Type B pancreatic cell (in vitro differentiated cells): ENCODE results near the gene RAPGEF5. TPM values are rescaled to one million over a fixed set of nuclear protein-coding genes. Genes with fewer than 3 reads are reported as not detected.

Experiments
- DNase-seq: peaks from one replicate; pipeline ENCODE4 v3.0.0; 2021; ENCODE audit warnings: mixed read lengths; ENCODE audit not compliant: unreplicated experiment; ENCODE audit errors: extremely low spot score
- H3K27ac Mint-ChIP-seq: 2 replicates; pipeline ENCODE4 v1.8.0; 2021; ENCODE audit warnings: mild to moderate bottlenecking, mixed read lengths
- H3K27me3 Mint-ChIP-seq: 2 replicates; pipeline ENCODE4 v1.8.0; 2021; ENCODE audit warnings: mixed read lengths
- H3K36me3 Mint-ChIP-seq: 2 replicates; pipeline ENCODE4 v1.8.0; 2021; ENCODE audit warnings: mixed read lengths
- H3K4me1 Mint-ChIP-seq: one replicate; pipeline ENCODE4 v1.8.0; 2021; ENCODE audit warnings: mixed read lengths; ENCODE audit not compliant: unreplicated experiment
- H3K4me3 Mint-ChIP-seq: 2 replicates; pipeline ENCODE4 v1.8.0; 2021; ENCODE audit warnings: mild to moderate bottlenecking, mixed read lengths
- H3K9me3 Mint-ChIP-seq: 2 replicates; pipeline ENCODE4 v1.8.0; 2021; ENCODE audit warnings: mixed read lengths
- total RNA-seq: library from RNA; stranded (reverse); gene quantifications from 2 replicates; pipeline ENCODE4 v1.2.1, GENCODE V29; 2021; ENCODE audit warnings: low replicate concordance
- TF ChIP-seq, protein P1 (sequence below): fragments of 200-600 bp; sonication (generic); conservative IDR thresholded peaks from 2 replicates; pipeline ENCODE4 v1.5.0; 2021; ENCODE audit warnings: antibody characterized with exemption, mild to moderate bottlenecking

RAPGEF5 gene
- total RNA-seq, 1 donor from 2014 or later = 13.3 TPM

- no peaks in the 10 kb centered on the region for H3K9me3 Mint-ChIP-seq
- H3K4me3 Mint-ChIP-seq = no peak overlapping the region
- TF ChIP-seq, protein P1, sequence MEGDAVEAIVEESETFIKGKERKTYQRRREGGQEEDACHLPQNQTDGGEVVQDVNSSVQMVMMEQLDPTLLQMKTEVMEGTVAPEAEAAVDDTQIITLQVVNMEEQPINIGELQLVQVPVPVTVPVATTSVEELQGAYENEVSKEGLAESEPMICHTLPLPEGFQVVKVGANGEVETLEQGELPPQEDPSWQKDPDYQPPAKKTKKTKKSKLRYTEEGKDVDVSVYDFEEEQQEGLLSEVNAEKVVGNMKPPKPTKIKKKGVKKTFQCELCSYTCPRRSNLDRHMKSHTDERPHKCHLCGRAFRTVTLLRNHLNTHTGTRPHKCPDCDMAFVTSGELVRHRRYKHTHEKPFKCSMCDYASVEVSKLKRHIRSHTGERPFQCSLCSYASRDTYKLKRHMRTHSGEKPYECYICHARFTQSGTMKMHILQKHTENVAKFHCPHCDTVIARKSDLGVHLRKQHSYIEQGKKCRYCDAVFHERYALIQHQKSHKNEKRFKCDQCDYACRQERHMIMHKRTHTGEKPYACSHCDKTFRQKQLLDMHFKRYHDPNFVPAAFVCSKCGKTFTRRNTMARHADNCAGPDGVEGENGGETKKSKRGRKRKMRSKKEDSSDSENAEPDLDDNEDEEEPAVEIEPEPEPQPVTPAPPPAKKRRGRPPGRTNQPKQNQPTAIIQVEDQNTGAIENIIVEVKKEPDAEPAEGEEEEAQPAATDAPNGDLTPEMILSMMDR = no peak
- no peak for DNase-seq
- no peaks in the 10 kb centered on the region for H3K36me3 Mint-ChIP-seq
- H3K4me1 Mint-ChIP-seq = peaks cover 5% of the 10 kb centered on the region
- H3K27me3 Mint-ChIP-seq = no peaks in the 10 kb centered on the region
- no peak overlapping the region for H3K27ac Mint-ChIP-seq
Measured at GRCh38 chr7:22323714-22324113, 33.2 kb downstream of the RAPGEF5 start.

DNA sequence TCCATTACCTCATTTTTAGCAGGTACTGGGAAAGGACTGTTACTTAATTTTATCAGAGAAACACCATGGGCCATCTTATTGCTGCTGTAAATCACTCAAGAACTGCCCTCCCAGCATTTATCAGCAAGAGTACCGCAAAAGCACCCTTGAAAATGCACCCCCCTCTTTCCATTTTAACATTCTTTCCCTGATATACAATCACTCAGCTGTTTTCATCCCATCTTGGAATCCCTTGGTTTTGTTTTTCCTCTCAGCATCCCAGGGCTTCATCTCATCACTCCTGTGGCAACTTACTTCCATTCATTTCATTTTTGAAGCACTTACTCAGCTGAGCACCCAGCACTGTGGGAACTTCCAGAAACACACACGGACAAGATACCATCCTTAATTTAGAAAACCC lies 36.5 kb downstream of the RAPGEF5 start:
- TF ChIP-seq, protein P1 = no peak
- no peak for DNase-seq
- H3K4me1 Mint-ChIP-seq = peaks cover 5% of the 10 kb centered on the region
- H3K4me3 Mint-ChIP-seq = no peak overlapping the region
- H3K36me3 Mint-ChIP-seq = no peaks in the 10 kb centered on the region
- no peaks in the 10 kb centered on the region for H3K27me3 Mint-ChIP-seq
- no peak overlapping the region for H3K27ac Mint-ChIP-seq
- no peaks in the 10 kb centered on the region for H3K9me3 Mint-ChIP-seq

DNA sequence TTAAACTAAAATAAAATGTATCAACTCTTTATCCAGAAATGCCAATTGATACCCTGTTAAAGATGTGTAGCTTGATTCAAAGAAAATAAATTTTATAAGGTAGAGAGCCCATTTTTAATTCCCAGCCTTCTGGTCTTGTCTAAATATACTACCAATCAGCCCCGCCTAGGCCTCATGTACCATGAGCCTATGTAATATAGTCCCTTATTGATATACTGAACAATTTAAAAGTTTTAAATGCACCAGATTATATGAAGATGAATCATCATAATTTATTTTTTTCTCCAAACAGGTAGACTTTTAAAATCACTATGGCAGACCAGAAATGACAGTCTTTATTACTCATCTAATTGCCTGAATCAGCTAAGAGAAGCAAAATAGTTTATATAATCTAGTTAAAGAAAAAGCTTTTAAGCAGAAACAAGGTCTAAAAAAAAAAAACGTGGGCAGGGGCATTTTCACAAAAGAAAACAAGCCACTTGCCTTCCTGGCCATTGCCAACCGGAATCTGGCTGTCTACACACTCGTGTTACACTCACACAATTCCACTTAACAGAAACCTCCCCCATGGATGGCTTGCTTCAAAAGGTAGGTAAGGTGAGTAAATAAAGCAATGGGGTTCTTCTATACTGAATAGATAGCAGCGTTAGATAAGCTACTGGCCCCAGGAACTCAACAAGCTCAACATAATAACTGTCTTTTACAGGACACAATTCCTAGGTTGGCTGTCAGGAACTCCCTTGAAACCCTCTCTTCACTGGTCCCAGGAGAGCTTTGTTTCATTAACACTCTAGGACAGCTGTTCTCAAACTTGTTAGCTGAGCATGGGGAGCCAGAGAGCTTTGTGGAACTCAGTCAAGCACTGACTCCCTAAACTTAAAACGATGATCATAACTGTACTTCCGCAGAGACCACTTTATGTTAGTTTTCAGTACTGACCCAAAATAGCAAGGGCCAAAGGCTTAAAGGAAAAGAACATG lies 37.2 kb downstream of the RAPGEF5 start:
- TF ChIP-seq, protein P1 = no peak
- no peaks in the 10 kb centered on the region for H3K9me3 Mint-ChIP-seq
- H3K27ac Mint-ChIP-seq = no peak overlapping the region
- H3K4me3 Mint-ChIP-seq = no peak overlapping the region
- no peaks in the 10 kb centered on the region for H3K36me3 Mint-ChIP-seq
- H3K4me1 Mint-ChIP-seq = peaks cover under 1% of the 10 kb centered on the region
- H3K27me3 Mint-ChIP-seq = no peaks in the 10 kb centered on the region
- DNase-seq = no peak

DNA sequence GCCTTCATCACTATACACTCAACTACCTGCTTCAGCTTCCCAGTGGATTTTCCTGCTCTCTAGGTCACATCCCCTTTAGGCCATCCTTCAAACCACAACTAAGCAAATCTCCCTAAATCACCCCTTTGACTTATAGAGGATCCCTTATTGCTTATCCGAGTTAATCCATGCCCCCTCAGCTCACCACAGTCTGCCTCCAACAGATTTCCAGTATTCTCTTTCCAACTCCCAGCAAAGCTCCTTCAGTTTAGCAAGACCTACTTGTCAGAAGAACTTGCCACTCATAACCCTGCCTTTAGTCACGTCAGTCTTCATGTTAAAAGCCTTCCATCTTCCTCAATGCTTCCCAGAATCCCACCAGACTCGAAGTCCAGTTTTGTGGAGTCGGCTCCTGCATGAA lies 38.6 kb downstream of the RAPGEF5 start:
- Mint-ChIP-seq H3K4me3 (no peak overlapping the region), H3K36me3 (no peaks in the 10 kb centered on the region), H3K27me3 (no peaks in the 10 kb centered on the region), H3K27ac (no peak overlapping the region), H3K9me3 (no peaks in the 10 kb centered on the region), H3K4me1 (no peaks in the 10 kb centered on the region)
- no peak for DNase-seq
- TF ChIP-seq, protein P1 = no peak

DNA sequence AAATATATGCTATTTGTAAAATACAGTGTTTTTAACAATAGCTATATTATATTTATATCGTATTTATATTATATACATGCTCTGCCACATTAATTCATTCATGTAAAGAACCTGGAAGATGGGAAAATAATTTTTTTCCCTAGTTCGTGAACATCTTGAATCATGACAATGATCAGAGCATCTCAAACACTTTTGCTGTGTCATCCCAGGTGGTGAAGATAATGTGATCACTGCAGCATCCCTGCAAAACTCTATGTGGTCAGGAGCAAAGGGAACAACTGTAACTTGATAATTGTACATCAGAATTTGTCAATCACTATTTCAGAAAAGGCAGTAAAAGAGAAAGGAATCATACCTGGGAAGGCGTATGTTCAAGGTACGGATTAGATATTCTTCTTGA lies 39.3 kb downstream of the RAPGEF5 start:
- TF ChIP-seq, protein P1 = no peak
- no peak overlapping the region for H3K4me3 Mint-ChIP-seq
- no peak overlapping the region for H3K27ac Mint-ChIP-seq
- H3K27me3 Mint-ChIP-seq = no peaks in the 10 kb centered on the region
- no peaks in the 10 kb centered on the region for H3K4me1 Mint-ChIP-seq
- DNase-seq = no peak
- H3K9me3 Mint-ChIP-seq = no peaks in the 10 kb centered on the region
- no peaks in the 10 kb centered on the region for H3K36me3 Mint-ChIP-seq
